ENCODE measurements around the gene CENPA.
A peak's percentile ranks its signal among the peaks of the same experiment; 100 is the strongest.
"Not testable (repeated sequence)": the region's sequence is repeated elsewhere in the genome, so short reads cannot be mapped to it uniquely, and the experiment has no call there.

The CENPA gene

DNA sequence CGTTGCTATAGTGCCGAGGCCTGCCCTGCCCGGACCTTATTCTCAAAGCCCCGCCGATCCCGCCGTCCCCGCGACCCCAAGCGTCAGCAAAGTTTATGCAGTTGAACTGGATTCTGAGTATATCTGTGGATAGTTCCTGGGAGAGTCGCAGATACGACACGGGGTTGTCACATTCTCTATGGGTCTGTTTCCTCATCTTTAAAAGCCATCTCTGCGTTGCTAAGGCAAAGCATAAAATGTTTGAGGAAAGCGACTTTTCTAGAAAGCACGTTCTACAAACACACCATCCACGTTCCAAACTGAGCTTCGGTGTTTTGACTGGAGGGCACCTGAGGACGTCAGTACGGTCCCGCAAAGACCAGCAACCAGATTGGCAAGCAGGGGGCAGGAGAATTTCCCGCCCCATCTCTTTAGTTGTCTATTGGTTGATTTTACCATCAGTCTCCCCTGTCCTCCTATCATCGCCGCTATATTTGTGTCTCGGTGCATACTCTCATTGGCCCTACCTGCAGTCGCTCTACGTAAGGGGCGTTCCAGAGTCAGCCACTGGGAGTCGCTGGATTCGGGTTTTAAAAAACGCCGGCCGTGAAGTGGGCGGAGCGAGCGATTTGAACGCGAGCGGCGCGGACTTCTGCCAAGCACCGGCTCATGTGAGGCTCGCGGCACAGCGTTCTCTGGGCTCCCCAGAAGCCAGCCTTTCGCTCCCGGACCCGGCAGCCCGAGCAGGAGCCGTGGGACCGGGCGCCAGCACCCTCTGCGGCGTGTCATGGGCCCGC, at the start of gene CENPA:
CENPA (plus strand) TSS at position 626 of the 776 bp plus-strand sequence; CDS start at position 767, 141 bp downstream.
- peak; percentile 99 for DNase-seq

- no peak for DNase-seq
Observed at GRCh38 chr2:26737221-26737620, 48.6 kb upstream of the CENPA start.

- no peak for DNase-seq
Observed at GRCh38 chr2:26738481-26738880, 47.4 kb upstream of the CENPA start.

DNA sequence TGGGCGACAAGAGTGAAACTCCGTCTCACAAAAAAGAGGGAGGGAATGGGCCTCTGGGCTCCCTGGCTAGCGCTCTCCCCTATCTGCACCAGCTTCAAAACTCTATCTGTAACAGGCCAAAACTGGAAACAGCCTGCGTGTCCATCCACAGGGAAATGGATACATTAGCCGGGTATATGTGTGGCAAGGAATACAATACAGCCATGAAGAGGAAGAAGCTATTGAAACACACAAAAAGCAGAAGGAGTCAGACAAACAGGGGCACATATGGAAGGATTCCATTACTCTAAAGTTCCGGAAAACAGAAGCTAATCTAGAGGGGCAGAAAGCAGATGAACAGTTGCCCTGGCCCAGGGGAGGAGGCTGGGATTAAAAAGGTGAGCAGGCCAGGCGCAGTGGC, 46.3 kb upstream of the CENPA start:
- DNase-seq = no peak

GRCh38 chr2:26740346-26740745, 45.5 kb upstream of the CENPA start:
- no peak for DNase-seq

DNA sequence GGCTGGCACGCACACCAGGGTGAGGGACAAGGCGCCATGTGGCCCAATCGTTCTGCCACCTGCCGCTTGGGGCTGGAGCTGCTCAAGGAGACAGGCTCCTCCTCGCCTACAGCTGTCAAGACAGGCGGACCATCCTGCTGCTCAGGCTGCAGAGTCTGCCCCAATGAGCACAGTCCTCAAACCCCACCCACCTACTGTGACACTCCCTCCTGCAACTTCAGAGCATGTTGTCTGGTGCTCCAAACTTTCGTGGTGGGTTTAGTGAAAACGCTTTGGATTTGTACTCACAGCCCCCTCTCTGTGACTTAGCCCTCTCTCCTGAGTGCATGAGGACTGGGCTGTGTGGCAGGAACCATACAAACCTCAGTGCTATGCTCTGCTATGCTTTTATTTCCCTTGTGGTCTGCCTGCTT, 45.0 kb upstream of the CENPA start:
- no peak for DNase-seq

- no peak for DNase-seq
Observed at GRCh38 chr2:26742048-26742770, 43.6 kb upstream of the CENPA start.

DNA sequence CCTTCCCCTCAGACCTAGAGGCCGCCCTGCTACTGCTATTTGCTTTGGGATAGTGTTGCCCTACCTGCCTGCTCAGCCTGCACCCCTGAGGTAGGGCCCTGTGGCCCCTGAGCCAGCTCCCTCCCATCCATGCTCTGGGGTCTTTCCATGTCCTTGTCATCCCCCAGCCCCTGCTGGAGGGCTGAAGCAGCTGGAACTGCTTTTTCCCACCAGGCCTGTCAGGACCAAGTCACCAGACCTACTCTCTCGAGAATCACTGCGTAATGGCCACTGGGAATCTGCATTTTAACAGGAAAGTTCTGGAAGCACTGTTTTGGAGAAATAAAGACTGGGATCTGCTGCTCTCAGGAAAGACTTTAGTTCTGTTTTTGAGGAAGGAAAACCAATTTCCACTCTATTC, 42.0 kb upstream of the CENPA start:
- DNase-seq = no peak

DNA sequence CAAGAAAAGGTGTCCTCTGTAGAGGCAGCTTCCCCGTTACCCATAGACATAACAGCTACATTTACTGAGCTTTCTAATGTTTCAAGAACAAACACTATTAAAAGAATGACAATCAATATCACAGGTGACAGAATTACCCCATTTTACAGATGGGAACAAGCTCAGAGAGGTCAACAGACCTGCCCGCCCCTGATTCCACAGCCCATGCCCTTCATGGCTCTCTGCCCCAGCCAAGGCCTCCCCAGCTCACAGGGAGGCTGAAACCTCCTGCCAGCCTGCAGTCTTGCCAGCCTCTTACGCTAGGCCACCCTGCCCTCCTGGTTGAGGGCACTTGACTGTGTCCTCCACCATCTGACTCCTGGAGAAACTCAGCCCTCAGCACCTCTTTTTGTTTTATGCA, 40.9 kb upstream of the CENPA start:
- no peak for DNase-seq

- DNase-seq = peak; percentile 77
Observed at GRCh38 chr2:26745609-26746327, 40.1 kb upstream of the CENPA start.

DNA sequence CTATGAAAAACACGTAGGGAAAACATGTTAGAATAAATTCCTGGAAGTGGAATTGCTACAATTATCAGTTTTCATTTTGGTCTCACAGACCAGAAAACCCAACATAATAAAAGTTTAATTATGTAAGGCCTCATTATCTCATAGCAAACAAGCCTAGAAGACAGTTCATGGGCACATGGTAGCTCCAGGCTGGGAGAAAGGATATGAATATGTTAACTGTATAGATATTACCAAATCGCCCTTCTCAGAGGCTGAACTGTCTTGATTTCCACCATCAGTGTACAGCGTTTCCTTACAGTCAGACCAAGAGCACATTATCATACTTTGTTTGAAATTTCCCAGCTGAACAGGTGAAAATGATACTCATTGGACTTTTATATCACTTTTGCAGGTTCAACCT, 38.9 kb upstream of the CENPA start:
- DNase-seq = no peak

GRCh38 chr2:26749787-26750420, 36.0 kb upstream of the CENPA start:
- DNase-seq = not testable (repeated sequence)

DNA sequence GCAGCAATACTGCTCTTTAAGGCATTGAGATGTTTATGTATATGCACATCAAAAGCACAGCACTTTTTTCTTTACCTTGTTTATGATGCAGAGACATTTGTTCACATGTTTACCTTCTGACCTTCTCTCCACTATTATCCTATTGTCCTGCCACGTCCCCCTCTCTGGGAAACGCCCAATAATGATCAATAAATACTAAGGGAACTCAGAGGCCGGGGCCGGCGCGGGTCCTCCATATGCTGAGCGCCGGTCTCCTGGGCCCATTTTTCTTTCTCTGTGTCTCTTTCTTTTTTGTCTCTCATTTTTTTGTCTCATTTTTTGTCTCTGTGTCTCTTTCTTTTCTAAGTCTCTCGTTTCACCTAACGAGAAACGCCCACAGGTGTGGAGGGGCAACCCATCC, 35.4 kb upstream of the CENPA start:
- DNase-seq = not testable (repeated sequence)

DNA sequence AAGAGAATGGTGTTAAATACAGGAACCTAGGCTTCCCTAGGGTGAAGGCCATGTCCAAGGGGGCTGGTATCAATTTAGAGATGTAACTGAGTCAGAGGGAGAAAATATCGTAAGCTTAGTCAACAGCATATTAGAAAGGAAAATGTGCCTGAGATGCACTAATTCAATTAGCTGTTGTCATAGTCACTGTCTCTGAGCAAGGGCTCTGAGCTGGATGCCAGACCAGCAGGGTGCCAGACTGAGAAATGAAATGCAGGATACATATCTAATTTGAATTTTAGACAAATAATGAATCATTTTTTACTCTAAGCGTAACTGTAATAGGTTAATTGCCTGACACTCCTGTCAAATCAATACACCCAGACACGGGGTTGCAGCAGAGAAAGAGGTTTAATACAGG, 33.2 kb upstream of the CENPA start:
- no peak for DNase-seq

DNA sequence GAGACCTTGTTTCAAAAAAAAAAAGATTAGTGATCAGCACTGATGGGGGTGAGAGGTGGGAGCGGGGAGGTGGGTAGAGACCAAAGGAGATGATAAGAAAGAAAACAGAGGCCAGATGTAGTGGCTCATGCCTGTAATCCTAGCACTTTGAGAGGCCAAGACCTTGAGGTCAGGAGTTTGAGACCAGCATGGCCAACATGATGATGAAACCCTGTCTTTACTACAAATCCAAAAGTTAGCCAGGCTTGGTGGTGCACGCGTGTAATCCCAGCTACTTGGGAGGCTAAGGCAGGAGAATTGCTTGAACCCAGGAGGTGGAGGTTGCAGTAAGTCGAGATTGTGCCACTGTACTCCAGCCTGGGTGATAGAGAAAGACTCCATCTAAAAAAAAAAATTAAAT, 31.3 kb upstream of the CENPA start:
- no peak for DNase-seq

- DNase-seq = no peak
Observed at GRCh38 chr2:26754972-26755670, 30.7 kb upstream of the CENPA start.

- DNase-seq = no peak
Observed at GRCh38 chr2:26756337-26756736, 29.5 kb upstream of the CENPA start.

DNA sequence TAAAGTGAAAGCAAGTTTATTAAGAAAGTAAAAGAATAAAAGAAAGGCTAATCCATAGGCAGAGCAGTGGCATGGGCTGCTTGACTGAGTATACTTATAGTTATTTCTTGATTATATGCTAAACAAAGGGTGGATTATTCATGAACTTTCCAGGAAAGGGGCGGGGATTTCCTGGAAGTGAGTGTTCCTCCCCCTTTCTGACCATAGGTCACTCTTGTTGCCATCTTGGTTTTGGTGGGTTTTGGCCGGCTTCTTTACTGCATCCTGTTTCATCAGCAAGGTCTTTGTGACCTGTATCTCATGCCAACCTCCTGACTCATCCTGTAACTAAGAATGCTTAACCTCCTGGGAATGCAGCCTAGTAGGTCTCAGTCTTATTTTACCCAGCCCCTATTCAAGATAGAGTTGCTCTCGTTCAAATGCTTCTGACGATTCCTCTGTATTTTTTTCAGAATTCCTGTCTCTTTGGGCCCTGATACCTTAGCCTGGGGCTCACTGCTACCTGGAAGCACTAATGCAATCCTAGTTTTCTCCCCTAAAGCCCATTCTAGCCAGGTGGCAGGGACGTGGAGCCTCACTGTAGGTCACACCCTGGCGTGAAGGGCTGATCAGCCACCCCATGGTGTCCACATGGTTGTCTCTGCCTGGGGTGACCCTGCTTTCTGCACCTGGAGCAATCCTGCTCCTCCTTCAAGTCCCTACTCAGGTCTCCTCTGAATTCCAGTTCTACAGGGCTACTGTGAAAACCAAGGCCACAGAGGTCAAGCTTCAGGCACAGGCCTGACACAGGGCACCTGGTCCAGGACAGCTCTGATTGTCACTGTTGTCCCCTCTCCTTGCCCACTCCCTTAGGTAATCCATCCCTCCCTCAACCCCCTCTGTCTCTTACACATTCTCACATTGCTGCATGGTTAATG, 27.7 kb upstream of the CENPA start:
- DNase-seq = peak; percentile 61

DNA sequence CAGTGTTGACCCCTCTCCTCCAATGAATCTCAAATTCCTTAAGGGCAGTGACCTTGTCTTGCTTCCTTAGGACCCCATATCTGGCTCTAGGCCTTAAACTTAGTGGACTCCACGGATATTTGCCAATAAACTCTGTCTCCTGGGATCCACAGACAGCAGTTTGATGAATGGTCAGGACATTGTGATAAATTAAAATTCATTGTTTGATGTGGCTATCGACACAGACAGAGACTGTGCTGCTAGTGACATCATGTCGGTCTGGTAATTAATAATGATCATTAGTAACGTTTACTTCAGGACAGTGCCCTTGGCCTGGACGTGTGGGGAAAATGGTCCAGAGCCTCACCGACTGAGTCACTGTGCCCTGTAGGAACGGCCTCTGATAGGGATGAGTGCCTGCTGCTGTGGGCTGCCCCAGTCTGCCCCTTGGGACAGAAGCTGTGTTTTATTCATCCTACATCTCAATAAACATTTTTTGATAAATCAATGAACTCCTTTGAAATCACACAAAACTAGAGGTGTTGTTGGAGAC, 27.0 kb upstream of the CENPA start:
- no peak for DNase-seq

- no peak for DNase-seq
Observed at GRCh38 chr2:26759845-26760244, 26.0 kb upstream of the CENPA start.

GRCh38 chr2:26760991-26761390, 24.9 kb upstream of the CENPA start:
- DNase-seq = not testable (repeated sequence)

Data from activated CD4-positive, alpha-beta T cell treated with anti-CD3 and anti-CD28 coated beads, Interleukin-2, amount 50 U/mL, for 16 hours (primary cell).